K562 (cell line): ENCODE measurements around the gene MYADML2. TPM values are rescaled to one million over a fixed set of nuclear protein-coding genes. Genes with fewer than 3 reads are reported as not detected.

ENCODE experiments used
- CHD2 ChIP-seq: IDR thresholded peaks from 2 replicates; pipeline ENCODE4 v1.6.1; 2011; ENCODE audit warnings: low read depth, low read length
- MTA3 ChIP-seq: fragments of 450-650 bp; formaldehyde crosslinking; IDR thresholded peaks from 2 replicates; pipeline ENCODE4 v1.6.1; 2017; ENCODE audit warnings: mild to moderate bottlenecking, borderline replicate concordance
- MYBL2 ChIP-seq, 2 experiments: fragments of 450-650 bp in 1 of 2; sonication (generic) in 1 of 2; formaldehyde crosslinking in 1 of 2; IDR thresholded peaks; 2 replicates each; pipeline versions ENCODE4 v1.6.1 to v1.8.1; 2017 to 2022; ENCODE audit warnings: borderline replicate concordance in 1 of 2, inconsistent platforms in 1 of 2, low read depth in 1 of 2, mild to moderate bottlenecking in 1 of 2, missing genetic modification reagents in 1 of 2, moderate library complexity in 1 of 2
- NONO ChIP-seq, 2 experiments: fragments of 200-400 bp in 1 of 2; fragments of 450-650 bp in 1 of 2; formaldehyde crosslinking in 1 of 2; IDR thresholded peaks; 2 replicates each; pipeline ENCODE4 v1.6.1; 2017; ENCODE audit warnings: low read depth in 2 of 2, mild to moderate bottlenecking in 2 of 2, moderate library complexity in 2 of 2, low read length in 1 of 2
- NR1H2 ChIP-seq: sonication (generic); formaldehyde crosslinking; IDR thresholded peaks from 2 replicates; pipeline ENCODE4 v1.4.0; 2020; ENCODE audit warnings: mild to moderate bottlenecking, missing genetic modification reagents
- NR2C1 ChIP-seq, 2 experiments: fragments of 450-650 bp; IDR thresholded peaks; 2 replicates each; pipeline ENCODE4 v1.6.1; 2017; ENCODE audit warnings: mild to moderate bottlenecking in 2 of 2, antibody characterized with exemption in 1 of 2, inconsistent platforms in 1 of 2, missing compliant biosample characterization in 1 of 2, missing genetic modification characterization in 1 of 2
- NR3C1 ChIP-seq: sonication (generic); formaldehyde crosslinking; IDR thresholded peaks from 2 replicates; pipeline ENCODE4 v1.8.1; 2022; ENCODE audit warnings: missing genetic modification reagents
- PCBP2 ChIP-seq: fragments of 200-400 bp; formaldehyde crosslinking; IDR thresholded peaks from 2 replicates; pipeline ENCODE4 v1.6.1; 2018; ENCODE audit warnings: low read length, low read depth, mild to moderate bottlenecking, moderate library complexity; ENCODE audit not compliant: poor library complexity, severe bottlenecking
- ZBTB1 ChIP-seq: sonication (generic); formaldehyde crosslinking; IDR thresholded peaks from 2 replicates; pipeline ENCODE4 v1.8.1; 2023; ENCODE audit warnings: missing genetic modification reagents, low read depth, mild to moderate bottlenecking, borderline replicate concordance
- ZNF778 ChIP-seq: fragments of 450-650 bp; formaldehyde crosslinking; IDR thresholded peaks from 2 replicates; pipeline ENCODE4 v1.4.0; 2020; ENCODE audit warnings: mild to moderate bottlenecking, moderate library complexity
- polyA plus RNA-seq, 8 experiments: library from polyadenylated mRNA; depleted of rRNA in 4 of 8; stranded (reverse) in 5 of 8; unstranded in 3 of 8; fragments of >200 nt; fragmentation: Nextera tagmentation in 2 of 8; fragmentation: Illumina TruSeq in 1 of 8; extraction: Ambion mirVana in 2 of 8; extraction: Trizol in 1 of 8; gene quantifications; 2 replicates each; pipeline versions ENCODE4 v1.2.1 to v1.2.3, GENCODE V29; 2011 to 2014; ENCODE audit warnings: inconsistent platforms in 1 of 8, missing spikeins in 1 of 8
- total RNA-seq, 7 experiments: library from RNA; depleted of rRNA in 6 of 7; stranded (reverse); fragments of >200 nt in 6 of 7; fragmentation: Illumina TruSeq in 2 of 7; extraction: Trizol in 2 of 7; gene quantifications; 2 replicates each; pipeline versions ENCODE4 v1.2.1 to v1.2.3, GENCODE V29; 2011 to 2021; ENCODE audit warnings: low replicate concordance in 1 of 7
- TF ChIP-seq, protein P1 (sequence below): fragments of 250-450 bp; sonication (Bioruptor Pico); IDR thresholded peaks from 2 replicates; pipeline ENCODE4 v1.9.0; 2021; ENCODE audit warnings: mild to moderate bottlenecking, inconsistent platforms
- TF ChIP-seq, protein P2 (sequence below): sonication (generic); formaldehyde crosslinking; IDR thresholded peaks from 2 replicates; pipeline ENCODE4 v1.9.0; 2022; ENCODE audit warnings: mild to moderate bottlenecking, missing genetic modification reagents
- TF ChIP-seq, protein P3 (sequence below): fragments of 450-650 bp; IDR thresholded peaks from 2 replicates; pipeline ENCODE4 v1.6.1; 2016; ENCODE audit warnings: low read depth
- TF ChIP-seq, protein P4 (sequence below): sonication (generic); formaldehyde crosslinking; IDR thresholded peaks from 2 replicates; pipeline ENCODE4 v1.9.0; 2022; ENCODE audit warnings: mild to moderate bottlenecking, missing genetic modification reagents

MYADML2 gene
- total and polyA plus RNA-seq, 9 of the 15 experiments (the other 6 are each of a cell fraction or from before 2014, with no cell fraction given), result not detected

DNA sequence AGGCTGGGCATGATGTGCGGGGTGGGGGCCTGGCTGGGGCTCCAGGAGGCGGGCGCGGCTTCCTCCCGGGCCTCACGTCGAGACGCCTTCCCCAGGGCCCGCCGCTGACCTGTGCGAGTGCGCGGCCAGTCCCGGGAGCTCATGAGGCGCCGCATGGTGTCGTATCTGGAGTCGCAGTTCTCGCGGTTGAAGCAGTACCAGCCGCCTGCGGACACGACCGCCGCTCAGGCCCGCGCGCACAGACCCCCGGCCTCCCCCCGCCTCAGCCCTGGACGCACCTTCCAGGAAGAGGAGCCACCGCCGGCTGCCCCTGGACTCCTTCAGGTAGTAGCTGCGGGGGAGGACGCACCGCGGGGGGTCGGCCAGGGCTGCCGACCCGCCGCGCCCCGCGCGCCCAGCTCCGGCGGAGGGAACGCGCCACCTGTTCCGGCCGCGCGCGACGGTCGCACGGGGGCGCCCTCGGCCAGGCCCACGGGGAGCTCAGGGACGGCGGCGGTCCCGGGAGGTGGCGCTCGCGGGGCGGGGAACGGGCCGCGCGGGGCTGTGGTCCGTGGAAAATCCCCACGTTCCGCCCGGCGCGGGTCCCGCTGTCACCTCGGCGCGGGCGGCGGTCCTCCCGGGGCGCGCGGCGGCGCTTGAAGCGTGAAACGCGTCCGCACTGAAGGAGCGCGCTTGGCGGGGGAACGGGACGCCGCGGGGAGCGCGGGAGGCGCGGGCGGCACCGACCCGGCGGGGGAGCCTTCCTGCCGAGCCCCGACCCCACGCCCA, 12.5 kb upstream of the MYADML2 start (continued):
- TF ChIP-seq NR2C1 (IDR thresholded peaks at IDR 0.05) (no peak), NR2C1 (tag; IDR thresholded peaks at IDR 0.05) (no peak), NONO (IDR thresholded peaks at IDR 0.05; ENCODE audit: low read depth in 2 of 2, low read length in 1 of 2) (peak in 1 of 2 experiments; percentile 82; a peak in 1 of 4 replicates), MTA3 (peak; percentile 88), NR1H2 (no peak), CHD2 (0 out of 2 replicates have a peak, but pooled peaks have one; percentile 16), ZNF778 (CRISPR knock-in tag) (no peak), NR3C1 (peak; percentile 52; the same call in 1 of the 2 replicates), PCBP2 (no peak), MYBL2 (IDR thresholded peaks at IDR 0.05; ENCODE audit: low read depth) (no peak), MYBL2 (CRISPR knock-in tag; IDR thresholded peaks at IDR 0.05; ENCODE audit: borderline replicate concordance) (no peak), ZBTB1 (CRISPR knock-in tag) (0 out of 2 replicates have a peak, but pooled peaks have one; percentile 38)
- TF ChIP-seq, protein P1, sequence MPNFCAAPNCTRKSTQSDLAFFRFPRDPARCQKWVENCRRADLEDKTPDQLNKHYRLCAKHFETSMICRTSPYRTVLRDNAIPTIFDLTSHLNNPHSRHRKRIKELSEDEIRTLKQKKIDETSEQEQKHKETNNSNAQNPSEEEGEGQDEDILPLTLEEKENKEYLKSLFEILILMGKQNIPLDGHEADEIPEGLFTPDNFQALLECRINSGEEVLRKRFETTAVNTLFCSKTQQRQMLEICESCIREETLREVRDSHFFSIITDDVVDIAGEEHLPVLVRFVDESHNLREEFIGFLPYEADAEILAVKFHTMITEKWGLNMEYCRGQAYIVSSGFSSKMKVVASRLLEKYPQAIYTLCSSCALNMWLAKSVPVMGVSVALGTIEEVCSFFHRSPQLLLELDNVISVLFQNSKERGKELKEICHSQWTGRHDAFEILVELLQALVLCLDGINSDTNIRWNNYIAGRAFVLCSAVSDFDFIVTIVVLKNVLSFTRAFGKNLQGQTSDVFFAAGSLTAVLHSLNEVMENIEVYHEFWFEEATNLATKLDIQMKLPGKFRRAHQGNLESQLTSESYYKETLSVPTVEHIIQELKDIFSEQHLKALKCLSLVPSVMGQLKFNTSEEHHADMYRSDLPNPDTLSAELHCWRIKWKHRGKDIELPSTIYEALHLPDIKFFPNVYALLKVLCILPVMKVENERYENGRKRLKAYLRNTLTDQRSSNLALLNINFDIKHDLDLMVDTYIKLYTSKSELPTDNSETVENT (CRISPR knock-in tag), result 0 out of 2 replicates have a peak, but pooled peaks have one; percentile 38
- TF ChIP-seq, protein P2, sequence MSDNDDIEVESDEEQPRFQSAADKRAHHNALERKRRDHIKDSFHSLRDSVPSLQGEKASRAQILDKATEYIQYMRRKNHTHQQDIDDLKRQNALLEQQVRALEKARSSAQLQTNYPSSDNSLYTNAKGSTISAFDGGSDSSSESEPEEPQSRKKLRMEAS (CRISPR knock-in tag), result peak; percentile 66
- TF ChIP-seq, protein P3, sequence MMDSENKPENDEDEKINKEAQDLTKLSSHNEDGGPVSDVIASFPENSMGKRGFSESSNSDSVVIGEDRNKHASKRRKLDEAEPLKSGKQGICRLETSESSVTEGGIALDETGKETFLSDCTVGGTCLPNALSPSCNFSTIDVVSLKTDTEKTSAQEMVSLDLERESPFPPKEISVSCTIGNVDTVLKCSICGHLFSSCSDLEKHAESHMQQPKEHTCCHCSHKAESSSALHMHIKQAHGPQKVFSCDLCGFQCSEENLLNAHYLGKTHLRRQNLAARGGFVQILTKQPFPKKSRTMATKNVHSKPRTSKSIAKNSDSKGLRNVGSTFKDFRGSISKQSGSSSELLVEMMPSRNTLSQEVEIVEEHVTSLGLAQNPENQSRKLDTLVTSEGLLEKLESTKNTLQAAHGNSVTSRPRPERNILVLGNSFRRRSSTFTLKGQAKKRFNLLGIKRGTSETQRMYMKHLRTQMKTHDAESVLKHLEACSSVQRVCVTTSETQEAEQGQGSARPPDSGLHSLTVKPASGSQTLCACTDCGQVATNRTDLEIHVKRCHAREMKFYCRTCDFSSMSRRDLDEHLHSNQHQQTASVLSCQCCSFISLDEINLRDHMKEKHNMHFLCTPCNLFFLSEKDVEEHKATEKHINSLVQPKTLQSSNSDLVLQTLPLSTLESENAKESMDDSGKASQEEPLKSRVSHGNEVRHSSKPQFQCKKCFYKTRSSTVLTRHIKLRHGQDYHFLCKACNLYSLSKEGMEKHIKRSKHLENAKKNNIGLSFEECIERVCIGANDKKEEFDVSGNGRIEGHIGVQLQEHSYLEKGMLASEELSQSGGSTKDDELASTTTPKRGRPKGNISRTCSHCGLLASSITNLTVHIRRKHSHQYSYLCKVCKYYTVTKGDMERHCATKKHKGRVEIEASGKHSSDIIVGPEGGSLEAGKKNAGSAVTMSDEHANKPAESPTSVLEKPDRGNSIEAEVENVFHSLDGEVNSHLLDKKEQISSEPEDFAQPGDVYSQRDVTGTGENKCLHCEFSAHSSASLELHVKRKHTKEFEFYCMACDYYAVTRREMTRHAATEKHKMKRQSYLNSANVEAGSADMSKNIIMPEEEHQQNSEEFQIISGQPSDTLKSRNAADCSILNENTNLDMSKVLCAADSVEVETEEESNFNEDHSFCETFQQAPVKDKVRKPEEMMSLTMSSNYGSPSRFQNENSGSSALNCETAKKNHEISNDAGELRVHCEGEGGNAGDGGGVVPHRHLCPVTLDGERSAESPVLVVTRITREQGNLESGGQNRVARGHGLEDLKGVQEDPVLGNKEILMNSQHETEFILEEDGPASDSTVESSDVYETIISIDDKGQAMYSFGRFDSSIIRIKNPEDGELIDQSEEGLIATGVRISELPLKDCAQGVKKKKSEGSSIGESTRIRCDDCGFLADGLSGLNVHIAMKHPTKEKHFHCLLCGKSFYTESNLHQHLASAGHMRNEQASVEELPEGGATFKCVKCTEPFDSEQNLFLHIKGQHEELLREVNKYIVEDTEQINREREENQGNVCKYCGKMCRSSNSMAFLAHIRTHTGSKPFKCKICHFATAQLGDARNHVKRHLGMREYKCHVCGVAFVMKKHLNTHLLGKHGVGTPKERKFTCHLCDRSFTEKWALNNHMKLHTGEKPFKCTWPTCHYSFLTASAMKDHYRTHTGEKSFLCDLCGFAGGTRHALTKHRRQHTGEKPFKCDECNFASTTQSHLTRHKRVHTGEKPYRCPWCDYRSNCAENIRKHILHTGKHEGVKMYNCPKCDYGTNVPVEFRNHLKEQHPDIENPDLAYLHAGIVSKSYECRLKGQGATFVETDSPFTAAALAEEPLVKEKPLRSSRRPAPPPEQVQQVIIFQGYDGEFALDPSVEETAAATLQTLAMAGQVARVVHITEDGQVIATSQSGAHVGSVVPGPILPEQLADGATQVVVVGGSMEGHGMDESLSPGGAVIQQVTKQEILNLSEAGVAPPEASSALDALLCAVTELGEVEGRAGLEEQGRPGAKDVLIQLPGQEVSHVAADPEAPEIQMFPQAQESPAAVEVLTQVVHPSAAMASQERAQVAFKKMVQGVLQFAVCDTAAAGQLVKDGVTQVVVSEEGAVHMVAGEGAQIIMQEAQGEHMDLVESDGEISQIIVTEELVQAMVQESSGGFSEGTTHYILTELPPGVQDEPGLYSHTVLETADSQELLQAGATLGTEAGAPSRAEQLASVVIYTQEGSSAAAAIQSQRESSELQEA, result no peak
- TF ChIP-seq, protein P4, sequence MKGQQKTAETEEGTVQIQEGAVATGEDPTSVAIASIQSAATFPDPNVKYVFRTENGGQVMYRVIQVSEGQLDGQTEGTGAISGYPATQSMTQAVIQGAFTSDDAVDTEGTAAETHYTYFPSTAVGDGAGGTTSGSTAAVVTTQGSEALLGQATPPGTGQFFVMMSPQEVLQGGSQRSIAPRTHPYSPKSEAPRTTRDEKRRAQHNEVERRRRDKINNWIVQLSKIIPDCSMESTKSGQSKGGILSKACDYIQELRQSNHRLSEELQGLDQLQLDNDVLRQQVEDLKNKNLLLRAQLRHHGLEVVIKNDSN (CRISPR knock-in tag), result no peak
